Left ventricle myocardium inferior (tissue), 1 donor: Measurements from ENCODE around the gene LTBP1. TPM values are rescaled to one million over a fixed set of nuclear protein-coding genes. Genes with fewer than 3 reads are reported as not detected.

Experiments
- DNase-seq: peaks from one replicate; pipeline ENCODE4 v3.0.0-alpha.2; 2020
- H3K27ac ChIP-seq: fragments of 200-600 bp; replicated peaks from 2 replicates; pipeline ENCODE4 v1.8.0; 2021
- H3K27me3 ChIP-seq: fragments of 200-600 bp; 2 replicates; pipeline ENCODE4 v1.8.0; 2021; ENCODE audit warnings: low read depth
- H3K36me3 ChIP-seq: fragments of 200-600 bp; 2 replicates; pipeline ENCODE4 v1.8.0; 2021
- H3K4me1 ChIP-seq: fragments of 200-600 bp; 2 replicates; pipeline ENCODE4 v1.8.0; 2021
- H3K4me3 ChIP-seq: fragments of 200-600 bp; 2 replicates; pipeline ENCODE4 v1.8.0; 2021; ENCODE audit warnings: mild to moderate bottlenecking, moderate library complexity
- H3K9me3 ChIP-seq: fragments of 200-600 bp; replicated peaks from 2 replicates; pipeline ENCODE4 v1.8.0; 2021
- CTCF ChIP-seq: fragments of 200-600 bp; IDR thresholded peaks from 2 replicates; pipeline ENCODE4 v1.8.0; 2021; ENCODE audit warnings: antibody characterized with exemption, mild to moderate bottlenecking, borderline replicate concordance
- intact Hi-C: fragments of 100-400 bp; cut with micrococcal nuclease; formaldehyde crosslinking; loops from one replicate; pipeline ENCODE4 v1.11.0; 2022
- total RNA-seq: library from RNA; stranded (reverse); fragmentation: NEBNext Ultra II Directional; extraction: Animal tissue kit (Norgen Biotek cat#: 25700); gene quantifications from one replicate; pipeline ENCODE4 v1.2.1, GENCODE V29; 2021
- donor health status: DM: no; HTN: yes; CAD: no; lungs with severe emphysema.

The LTBP1 gene
- total RNA-seq, 1 donor from 2014 or later: 88.9 TPM

GRCh38 chr2:33336036-33336625 lies 389.4 kb downstream of the LTBP1 start:
- Histone ChIP-seq H3K9me3 (no peaks in the 10 kb centered on the region), H3K4me3 (no peak overlapping the region), H3K27ac (no peak overlapping the region), H3K4me1 (peaks cover 12% of the 10 kb centered on the region), H3K36me3 (no peaks in the 10 kb centered on the region), H3K27me3 (no peaks in the 10 kb centered on the region)
- TF ChIP-seq CTCF: no peak
- no peak for DNase-seq
- intact Hi-C loops: no loop called here

GRCh38 chr2:33337385-33337960 lies 390.7 kb downstream of the LTBP1 start:
- no peak overlapping the region for H3K27ac ChIP-seq

GRCh38 chr2:33337981-33338380 lies 391.2 kb downstream of the LTBP1 start:
- H3K36me3 ChIP-seq: no peaks in the 10 kb centered on the region
- TF ChIP-seq CTCF: no peak
- no peaks in the 10 kb centered on the region for H3K27me3 ChIP-seq
- intact Hi-C loops: no loop called here
- no peaks in the 10 kb centered on the region for H3K9me3 ChIP-seq
- peaks cover 18% of the 10 kb centered on the region for H3K4me1 ChIP-seq
- H3K4me3 ChIP-seq: no peak overlapping the region
- H3K27ac ChIP-seq: no peak overlapping the region
- DNase-seq: no peak

More at GRCh38 chr2:33337385-33337960, 390.7 kb downstream of the LTBP1 start:
- peaks cover 13% of the 10 kb centered on the region for H3K4me1 ChIP-seq
- no peak for TF ChIP-seq CTCF
- no peak overlapping the region for H3K4me3 ChIP-seq
- no peaks in the 10 kb centered on the region for H3K36me3 ChIP-seq
- no peaks in the 10 kb centered on the region for H3K9me3 ChIP-seq
- no peak for DNase-seq
- no peaks in the 10 kb centered on the region for H3K27me3 ChIP-seq
- intact Hi-C loops: no loop called here

- Histone ChIP-seq H3K27ac (no peak overlapping the region), H3K4me3 (no peak overlapping the region), H3K9me3 (no peaks in the 10 kb centered on the region), H3K27me3 (no peaks in the 10 kb centered on the region), H3K4me1 (peaks cover 18% of the 10 kb centered on the region), H3K36me3 (peaks cover 2% of the 10 kb centered on the region)
- DNase-seq: no peak
- no peak for TF ChIP-seq CTCF
- intact Hi-C loops: no loop called here
Observed at GRCh38 chr2:33339269-33339668, 392.5 kb downstream of the LTBP1 start.

- peaks cover 3% of the 10 kb centered on the region for H3K36me3 ChIP-seq
- intact Hi-C loops: no loop called here
- H3K9me3 ChIP-seq: no peaks in the 10 kb centered on the region
- H3K27ac ChIP-seq: peak overlapping the region; percentile 25
- no peak for TF ChIP-seq CTCF
- no peak overlapping the region for H3K4me3 ChIP-seq
- no peaks in the 10 kb centered on the region for H3K27me3 ChIP-seq
- peaks cover 18% of the 10 kb centered on the region for H3K4me1 ChIP-seq
- DNase-seq: peak; percentile 86
Observed at GRCh38 chr2:33340280-33340679, 393.5 kb downstream of the LTBP1 start.
